GM13976 (cell line): ENCODE measurements around the gene CLEC14A.

Source experiments
- DNase-seq: peaks from one replicate; pipeline ENCODE4 v3.0.0; 2012; ENCODE audit warnings: low spot score
- CTCF ChIP-seq: IDR thresholded peaks from 2 replicates; pipeline ENCODE4 v1.5.1; 2012; ENCODE audit warnings: borderline replicate concordance, mild to moderate bottlenecking; ENCODE audit not compliant: insufficient read depth; ENCODE audit errors: extremely low read depth, missing control alignments, control extremely low read depth
- in situ Hi-C: fragments of 300-500 bp; cut with MboI; formaldehyde crosslinking; loops from one replicate; pipeline ENCODE4 v1.12.0; 2022; ENCODE audit warnings: low sequenced_read_pairs, mixed read lengths, inconsistent platforms; ENCODE audit not compliant: unreplicated experiment

CLEC14A gene

DNA sequence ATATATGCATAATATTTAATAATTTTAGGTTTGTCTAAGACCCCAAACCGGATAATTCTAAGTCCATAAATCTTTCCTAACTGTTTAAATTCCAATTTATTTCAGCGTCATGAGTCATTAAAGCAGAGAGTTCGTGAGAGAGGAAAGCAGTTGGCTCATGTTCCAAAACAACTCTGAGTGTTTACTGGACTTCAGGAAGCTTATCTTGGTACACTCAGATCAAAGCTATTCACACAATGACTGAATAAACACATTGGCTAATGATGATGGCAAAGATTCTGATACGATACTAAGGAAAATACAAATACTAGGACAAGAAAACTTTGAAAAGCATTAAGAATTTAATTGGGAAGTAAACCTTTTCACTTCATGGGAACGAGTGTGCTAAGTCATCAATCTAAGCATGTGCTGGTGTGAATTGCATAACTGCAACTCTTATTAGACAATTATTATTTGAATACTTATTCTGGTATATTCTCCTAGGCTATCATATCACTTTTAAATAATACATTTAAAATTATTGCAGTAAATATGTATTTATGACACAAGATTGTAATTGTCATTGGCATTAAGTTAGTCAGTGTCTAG lies 34.8 kb upstream of the CLEC14A start:
- no peak for TF ChIP-seq CTCF
- no peak for DNase-seq
- in situ Hi-C loops: no loop called here

- TF ChIP-seq CTCF: no peak
- no peak for DNase-seq
- in situ Hi-C loops: no loop called here
These were observed 30.6 kb upstream of the CLEC14A start for GRCh38 chr14:38286452-38286851.

- in situ Hi-C loops: no loop called here
- no peak for DNase-seq
- TF ChIP-seq CTCF: no peak
These were observed 30.1 kb upstream of the CLEC14A start for GRCh38 chr14:38285962-38286361.

DNA sequence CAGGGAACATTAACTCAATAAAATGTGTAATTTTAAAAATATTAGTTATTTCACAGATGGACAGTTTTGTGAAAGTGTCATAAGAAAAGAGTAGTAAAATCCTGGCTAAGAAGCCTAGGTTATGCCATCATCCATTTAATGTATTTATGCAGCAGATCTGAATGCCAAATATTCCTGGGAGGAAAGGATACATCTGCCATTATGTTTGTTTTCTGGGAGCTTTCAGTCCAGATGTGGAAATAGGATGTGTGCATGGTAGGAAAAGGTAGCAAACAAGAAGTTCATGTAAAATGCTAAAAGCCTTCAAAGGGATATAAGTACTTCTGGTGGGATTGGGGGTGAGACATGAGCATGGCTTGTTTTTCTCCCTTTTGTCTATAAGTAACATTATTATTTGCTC lies 27.0 kb upstream of the CLEC14A start:
- in situ Hi-C loops: no loop called here
- DNase-seq: no peak
- TF ChIP-seq CTCF: no peak

GRCh38 chr14:38280081-38280480 lies 24.2 kb upstream of the CLEC14A start:
- DNase-seq: no peak
- in situ Hi-C loops: no loop called here
- no peak for TF ChIP-seq CTCF

- in situ Hi-C loops: no loop called here
- DNase-seq: no peak
- TF ChIP-seq CTCF: no peak
These were observed 23.7 kb upstream of the CLEC14A start for GRCh38 chr14:38279572-38279971.
